Right hindlimb (tissue), 1 donor: ENCODE results near the gene RTRAF.

Experiments used
- DNase-seq: peaks from one replicate; pipeline ENCODE4 v3.0.0-alpha.2; 2018

Gene RTRAF

DNA sequence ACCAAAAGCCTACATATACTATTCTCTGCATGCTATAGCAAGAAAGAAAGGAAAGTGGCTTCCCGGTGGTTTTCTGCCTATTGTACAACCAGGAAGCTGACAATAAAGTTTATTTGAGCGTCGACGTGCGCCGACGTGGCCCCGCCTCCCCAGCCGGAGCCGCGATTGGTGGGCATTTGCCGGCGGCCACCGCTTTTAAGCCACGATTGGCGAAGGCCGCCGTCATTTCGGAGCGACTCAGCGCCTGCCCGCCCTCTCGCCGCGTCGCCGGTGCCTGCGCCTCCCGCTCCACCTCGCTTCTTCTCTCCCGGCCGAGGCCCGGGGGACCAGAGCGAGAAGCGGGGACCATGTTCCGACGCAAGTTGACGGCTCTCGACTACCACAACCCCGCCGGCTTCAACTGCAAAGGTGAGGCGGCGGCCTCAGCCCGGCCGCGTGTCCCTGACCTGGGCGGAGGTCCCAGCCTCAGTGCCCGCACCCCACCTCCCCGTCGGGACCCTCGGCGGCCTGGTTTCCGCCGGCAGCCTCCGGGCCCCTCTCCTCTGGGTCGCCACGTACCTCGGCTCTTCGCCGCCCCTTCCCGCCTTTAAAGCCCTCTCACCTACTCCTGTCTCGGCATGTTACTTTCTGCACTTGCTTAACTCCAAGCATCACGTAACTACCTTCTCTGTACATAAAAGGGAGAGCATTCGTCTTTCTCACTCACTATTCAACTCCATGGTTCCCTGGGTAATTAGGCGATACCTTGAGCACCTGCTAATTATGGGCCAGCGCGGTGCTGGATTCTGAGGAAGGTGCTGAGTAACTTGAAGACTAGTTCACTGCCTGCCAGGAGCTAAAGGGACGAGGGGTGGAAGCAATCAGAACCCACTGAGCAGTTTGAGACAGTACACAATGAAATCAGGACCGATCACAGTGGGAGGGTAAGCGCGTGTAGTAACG, at the start of gene RTRAF:
TSS of gene RTRAF (plus strand) at position 254 of the 942 bp plus-strand sequence. CDS start at position 348, 94 bp downstream.
- peak; percentile 96 for DNase-seq

DNA sequence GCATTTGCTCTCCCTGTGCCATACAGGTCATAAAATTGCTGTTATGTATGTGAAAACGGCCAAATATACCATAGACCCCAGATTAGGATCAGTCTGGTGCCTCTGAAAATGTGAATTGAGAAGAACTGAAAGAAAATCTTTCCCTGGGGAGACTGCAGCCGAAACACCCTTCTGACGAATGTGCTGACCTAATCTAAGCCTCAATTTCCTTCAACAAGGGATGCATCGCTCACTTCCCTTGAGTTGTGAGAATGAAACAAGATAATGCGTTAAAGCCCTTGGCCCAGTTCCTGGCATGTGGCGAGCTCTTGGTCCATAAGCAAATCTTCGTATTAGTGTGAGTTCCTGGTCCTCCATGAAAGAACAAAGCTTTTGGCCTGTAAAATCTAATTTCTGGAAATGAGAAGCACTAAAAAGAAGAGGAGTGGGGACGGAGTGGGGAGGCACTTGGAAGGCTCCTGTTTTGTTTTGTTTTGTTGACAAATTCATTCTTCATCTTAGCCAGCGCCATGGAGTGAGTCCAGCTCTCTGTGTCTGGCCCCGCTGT, 49.5 kb upstream of the RTRAF start:
- no peak for DNase-seq

DNA sequence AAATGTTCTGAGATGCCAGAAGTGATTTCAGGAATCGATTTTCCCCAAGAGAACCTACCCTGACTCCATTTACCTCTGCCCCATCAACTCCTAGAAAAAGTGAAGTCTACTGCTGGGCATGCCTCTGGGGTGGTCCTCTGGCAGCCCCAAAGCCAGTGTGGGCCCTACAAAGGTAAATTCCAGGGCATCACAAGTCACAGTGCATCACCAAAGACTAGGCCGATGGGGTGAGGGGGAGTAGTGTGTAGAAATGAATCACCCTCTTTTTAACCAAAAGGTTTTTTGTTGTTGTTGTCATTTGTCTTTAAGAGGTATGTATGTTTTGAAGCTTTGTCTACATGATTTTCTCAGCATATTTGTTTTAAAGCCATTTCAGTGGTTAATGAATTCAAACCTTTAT, 46.4 kb upstream of the RTRAF start:
- DNase-seq: no peak

DNA sequence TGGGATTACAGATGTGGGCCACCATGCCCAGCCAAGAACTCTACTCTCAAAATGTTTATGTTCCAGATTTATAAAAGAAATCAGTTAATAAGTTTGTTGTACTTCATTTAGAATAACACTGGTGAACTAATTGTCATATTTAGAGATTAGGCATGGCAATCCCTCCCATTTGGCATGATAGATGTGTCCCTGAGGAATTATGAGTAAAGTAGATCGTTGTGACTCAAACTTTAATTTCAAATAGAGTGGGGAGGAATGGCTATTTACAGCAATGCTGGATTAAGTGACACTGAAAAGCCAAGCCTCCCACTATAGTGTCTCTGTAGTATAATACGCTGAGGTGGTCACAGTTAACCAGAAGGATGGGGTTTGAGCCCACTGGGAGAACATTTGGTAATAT, 39.3 kb upstream of the RTRAF start:
- no peak for DNase-seq

DNA sequence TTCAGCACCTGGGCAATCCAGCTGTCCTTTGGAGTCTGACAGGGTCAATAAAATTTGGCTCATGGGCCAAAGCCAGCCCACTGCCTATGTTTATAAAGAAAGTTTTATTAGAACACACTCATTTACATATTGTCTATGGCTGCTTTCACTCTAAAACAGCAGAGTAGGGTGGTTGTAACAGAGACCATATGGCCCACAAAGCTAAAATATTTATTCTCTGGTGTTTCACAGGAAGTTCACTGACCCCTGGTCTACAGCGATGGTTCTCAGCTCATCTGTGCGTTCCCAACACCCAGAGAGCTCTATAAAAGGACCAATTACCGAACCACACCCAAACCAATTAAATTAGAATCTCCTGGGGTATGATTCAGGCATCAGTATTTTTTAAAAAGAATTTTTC, 37.7 kb upstream of the RTRAF start:
- DNase-seq: no peak

DNA sequence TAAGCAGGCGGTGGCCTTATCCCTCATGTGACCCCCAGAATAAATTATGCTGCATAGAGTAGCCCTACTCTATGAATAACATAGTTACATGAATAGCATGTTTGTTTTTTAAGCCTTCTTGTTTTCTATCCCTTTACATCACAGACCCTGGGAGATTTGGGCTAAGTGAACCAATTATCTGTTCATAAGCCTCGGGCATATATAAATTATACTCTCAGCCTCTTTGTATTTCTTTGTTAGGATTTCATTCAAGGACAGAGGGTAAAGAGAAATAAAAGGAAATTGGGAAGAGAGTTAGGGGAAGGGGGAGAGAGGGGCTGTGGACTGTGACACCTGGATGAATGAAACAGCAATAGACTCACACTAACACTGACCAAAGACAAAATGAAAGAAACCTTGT, 35.3 kb upstream of the RTRAF start:
- DNase-seq: no peak

DNA sequence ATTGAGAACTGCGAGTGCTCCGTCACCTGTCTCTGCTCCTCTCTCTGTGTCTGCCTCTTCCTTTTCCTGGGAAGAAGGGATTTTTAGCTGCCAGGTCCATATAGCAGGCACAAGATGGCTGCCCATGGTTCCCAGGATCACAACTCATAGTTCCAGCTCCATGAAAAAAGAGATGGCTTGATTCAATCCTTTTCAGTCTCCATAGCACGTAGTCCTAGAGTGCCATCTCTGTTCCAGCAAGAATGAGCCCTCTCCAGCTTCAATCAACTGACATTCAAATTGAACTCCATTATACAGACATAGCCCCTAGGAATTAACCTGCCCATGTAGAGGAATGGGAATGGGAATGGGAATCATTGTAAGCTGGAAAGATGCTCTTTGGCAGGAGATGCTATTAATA, 34.7 kb upstream of the RTRAF start:
- DNase-seq: no peak

DNA sequence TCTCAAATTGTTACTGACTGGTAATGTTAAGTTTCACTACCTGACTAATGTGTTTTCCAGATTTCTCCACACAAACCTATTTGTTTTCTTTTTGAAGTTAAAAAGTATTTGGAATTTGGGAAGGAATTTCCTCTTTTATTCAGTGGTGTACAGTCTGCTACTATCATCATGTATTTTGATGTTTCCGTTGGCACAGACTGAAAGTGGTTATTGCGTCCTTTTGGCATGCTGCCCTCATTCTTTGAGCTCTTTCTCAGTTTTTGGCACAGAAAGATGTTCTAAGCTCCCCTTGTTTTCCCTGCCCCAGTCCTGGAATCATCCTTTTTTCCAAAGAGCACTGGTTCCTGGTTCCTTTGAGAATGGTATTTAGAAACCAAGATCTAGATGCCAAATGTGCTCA, 31.4 kb upstream of the RTRAF start:
- no peak for DNase-seq

DNA sequence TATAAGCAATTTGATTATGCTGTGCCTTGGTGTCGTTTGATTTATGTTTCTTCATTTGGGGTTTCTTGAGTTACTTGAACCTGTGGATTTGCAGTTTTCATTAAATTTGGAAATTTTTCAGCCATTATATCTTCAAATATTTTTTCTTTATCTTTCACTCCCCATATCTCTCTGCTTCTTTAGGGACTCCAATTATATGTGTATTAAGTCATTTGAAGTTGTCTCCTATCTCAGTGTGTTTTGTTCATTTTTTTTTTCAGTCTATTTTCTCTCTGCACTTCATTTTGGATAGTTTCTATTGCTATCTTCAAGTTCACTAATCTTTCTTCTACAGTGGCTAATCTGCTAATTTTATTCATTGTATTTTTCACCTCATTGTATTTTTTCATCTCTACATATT, 29.4 kb upstream of the RTRAF start:
- no peak for DNase-seq

DNA sequence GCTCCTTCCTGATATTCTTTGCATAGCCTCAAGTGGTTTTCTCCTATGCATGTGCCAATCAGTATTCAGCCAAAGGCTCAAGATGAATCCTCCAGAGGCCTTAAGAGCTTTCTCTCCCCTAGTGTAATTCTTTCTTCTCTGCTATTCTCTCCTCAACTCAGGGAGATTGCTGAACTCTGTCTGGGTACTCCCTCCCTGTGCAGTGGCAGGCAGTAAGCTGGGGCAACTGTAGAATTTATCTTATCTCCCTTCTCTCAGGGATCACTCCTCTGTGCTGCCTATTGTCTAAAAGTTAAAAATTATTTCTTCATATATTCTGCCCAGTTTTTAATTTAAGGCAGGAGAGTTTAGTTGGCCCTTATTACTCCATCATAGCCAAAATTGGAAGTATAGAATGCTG, 28.5 kb upstream of the RTRAF start:
- no peak for DNase-seq

DNA sequence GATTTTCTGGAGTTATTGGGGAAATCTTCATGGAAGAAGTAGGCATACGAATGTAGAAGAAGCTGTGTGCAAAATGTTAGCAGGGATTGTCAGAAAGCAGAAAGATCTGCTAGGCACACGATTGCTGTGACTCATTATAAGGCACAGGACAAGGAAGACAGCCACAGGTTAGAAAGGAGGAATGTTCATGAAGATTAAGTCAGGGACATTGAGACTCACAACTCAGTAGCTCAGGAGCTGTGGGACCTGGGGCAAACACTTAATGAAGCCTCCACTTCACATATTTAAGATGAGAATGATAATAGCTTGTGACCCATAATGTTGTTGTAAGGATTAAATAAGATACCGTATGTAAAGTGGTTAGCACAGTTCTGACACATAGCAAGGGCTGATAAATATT, 26.6 kb upstream of the RTRAF start:
- no peak for DNase-seq

DNA sequence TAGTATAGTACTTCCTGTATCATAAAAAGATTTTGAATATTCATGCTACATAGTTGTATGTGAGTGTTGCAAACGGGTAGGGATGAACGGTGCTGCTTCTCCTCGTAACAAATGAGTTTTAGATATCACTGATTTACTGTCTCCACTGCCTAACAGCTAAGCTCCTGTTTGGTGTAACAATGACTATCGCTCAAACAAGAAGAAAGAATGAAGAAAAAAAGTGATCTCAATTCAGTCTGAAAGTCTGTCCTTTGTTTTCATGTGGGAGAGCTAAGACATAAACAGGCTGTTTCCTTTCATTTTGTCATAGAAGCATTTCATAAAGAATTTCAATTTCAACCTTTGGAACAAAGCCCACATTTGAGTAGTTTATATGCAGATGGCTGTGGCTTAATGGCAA, 26.1 kb upstream of the RTRAF start:
- DNase-seq: no peak

DNA sequence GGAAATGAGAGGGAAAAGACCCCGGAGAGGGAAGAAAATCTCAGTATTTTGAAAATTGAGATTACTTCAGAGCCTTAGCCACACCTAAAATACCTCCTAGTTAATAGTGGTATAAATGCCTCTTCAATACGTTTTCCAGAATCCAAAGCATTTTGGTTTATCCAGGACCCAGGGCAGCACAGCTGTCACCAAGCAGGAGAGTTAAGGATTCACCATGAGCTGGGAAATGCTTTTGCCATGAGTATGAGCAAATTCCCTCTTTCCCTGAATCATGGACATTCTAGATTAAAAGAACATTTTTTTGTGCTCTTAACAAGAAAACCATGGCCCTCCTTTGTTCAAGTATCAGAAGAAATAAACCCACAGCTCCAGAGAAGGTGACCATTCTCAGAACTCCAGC, 21.8 kb upstream of the RTRAF start:
- no peak for DNase-seq

DNA sequence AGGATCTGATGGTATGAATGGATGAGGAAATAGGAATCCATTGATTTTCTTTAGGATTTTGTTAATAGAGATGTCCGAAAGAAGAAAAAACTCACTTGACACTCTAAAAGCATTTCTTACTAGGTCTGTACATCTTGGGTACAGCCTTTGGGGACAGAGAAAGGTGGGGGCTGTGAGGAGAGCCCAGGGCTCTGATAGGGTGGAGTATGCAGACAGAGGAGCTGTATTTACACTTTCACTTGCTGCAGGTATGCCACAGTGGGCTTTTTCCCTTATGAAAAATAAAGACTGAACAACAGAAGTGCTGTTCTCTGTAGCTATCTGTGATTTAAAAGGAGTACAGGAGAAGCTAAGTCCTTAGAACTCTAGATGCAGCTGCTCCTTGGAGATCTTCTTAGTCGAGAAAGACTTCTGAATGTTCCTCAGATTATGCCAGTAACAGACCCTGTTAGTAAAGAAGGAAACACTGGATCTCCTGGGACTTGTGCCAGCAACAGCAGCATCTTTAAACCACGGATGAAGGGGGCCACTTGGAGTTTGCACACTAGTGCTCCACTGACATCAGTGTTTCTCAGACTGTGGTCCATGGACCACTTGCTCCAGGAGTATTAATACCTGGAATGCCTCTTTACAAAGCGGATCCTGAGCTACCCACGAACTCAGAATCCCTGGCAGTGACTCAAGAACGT, 19.4 kb upstream of the RTRAF start:
- no peak for DNase-seq

DNA sequence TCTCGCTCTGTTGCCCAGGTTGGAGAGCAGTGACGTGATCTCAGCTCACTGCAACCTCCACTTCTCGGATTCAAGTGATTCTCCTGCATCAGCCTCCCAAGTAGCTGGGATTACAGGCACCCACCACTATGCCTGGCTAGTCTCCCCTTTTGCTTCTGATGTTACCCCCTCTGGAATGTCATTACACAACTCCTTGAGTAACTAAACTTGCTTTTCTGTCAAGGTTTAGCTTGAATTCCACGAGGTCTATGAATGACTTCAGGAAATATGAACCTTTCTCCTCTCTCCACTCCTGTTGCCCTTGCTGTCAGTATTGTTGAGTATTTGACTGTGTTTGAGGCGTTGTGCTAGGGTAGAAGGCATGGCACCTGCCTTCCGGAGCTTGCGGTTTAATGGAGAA, 16.8 kb upstream of the RTRAF start:
- DNase-seq: no peak

DNA sequence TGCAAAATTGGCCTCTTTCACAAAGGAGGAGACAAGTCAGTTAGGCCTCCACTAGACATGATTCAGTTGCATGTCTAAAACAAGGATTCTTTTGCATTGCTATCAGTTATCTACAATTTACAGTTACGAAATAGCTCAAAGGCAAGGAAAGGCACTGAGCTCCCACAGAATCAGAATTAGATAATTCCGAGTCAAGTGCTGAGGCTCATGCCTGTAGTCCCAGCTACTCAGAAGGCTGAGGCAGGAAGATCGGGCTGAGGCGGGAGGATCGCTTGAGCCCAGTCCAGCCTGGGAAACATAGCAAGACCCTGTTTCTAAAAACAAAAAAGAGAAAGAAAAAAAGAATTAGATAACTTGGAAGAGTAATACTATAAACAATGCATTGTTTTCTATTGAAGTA, 12.3 kb upstream of the RTRAF start:
- DNase-seq: no peak

DNA sequence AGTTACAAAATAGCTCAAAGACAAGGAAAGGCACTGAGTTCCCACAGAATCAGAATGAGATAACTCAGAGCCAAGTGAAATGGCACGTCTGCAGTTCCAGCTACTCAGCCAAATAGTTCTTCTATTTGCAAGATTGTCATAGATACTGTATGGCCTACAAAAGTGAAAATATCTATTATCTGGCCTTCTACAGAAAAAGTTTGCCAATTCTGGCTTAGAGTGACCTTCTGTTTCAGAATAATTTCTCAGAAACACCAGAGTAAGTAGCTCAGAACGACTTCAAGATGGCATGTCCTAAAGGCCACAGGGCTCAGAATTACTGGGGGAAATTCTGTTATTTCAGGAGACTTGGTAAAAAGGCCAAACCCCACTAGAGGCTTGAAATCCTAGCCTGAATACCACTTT, 10.7 kb upstream of the RTRAF start:
- no peak for DNase-seq

DNA sequence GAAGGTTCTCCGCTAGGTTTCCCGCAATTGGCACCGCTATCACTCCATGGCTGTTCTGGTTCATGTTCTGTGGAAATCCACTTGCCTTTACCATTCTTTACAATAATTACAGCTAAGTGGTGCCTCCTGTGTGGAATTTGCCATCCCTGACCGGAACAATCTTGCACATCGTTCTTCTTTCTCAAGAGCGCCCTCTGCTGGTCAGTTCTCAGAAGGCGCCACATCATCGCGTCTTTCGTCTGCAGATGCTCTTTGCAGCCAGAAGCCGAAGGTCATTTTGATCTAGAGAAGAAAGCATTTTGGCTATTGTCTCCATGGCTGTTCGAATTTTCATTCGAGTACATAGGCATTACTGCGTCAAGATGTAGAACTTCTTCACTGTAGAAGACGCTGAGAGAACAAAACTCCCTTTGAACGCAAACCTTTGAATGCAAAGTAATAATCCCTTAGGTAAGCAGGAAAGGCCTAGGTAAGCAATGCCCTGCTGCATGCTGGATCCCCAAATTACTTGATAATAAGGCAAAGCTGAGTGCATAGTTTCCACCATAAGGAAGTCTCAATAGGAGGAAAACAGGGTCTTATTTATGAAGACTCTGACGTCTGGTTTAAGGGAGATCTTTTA, 10.1 kb upstream of the RTRAF start:
- DNase-seq: peak; percentile 84

DNA sequence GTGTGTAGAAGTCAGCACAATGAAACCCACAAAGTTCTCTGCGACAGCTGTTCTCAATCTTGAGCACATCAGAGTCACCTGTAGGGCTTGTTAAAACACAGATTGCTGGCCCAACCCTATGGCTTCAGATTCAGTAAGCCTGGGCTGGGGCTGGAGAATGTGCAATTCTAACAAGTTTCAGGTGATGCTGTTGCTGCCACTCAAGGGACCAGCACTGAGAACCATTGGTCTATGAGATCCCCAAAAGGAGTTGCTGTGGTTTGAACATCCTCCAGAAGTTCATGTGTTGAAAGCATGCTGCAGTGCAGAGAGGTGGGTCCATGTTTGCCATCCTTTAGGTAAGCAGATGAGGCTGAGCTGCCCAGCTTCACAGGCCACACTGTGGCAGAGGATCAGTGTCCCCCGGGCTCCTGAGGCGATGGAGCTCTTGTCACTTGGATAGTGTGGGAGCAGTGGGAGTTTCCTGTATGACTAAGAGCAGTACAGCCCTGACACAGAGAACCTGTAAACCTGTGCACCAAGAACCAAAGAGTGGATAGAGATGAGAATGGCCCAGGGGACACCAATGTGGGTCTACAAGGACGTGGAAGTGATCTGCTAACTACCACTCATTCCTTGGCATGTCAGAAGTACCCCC, 8.0 kb upstream of the RTRAF start:
- no peak for DNase-seq

DNA sequence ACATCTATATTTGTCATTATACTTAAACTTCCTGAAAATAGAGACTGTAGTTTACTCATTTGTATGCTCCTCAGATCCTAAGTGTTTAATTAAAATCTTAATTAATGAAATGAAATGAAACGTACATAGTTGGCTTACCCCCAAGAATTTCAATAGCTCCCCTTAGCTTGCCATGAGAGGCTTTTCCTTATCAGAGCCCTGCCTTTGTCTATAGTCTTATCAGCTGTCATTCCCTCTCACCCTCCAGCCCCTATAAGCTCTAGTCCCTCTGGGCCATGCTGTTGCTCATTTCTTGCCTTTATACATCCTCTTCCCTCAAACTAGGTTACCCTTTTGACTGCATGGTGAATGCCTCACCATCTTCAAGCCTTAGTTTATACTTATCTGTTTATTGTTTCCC, 1.1 kb upstream of the RTRAF start:
- no peak for DNase-seq

DNA sequence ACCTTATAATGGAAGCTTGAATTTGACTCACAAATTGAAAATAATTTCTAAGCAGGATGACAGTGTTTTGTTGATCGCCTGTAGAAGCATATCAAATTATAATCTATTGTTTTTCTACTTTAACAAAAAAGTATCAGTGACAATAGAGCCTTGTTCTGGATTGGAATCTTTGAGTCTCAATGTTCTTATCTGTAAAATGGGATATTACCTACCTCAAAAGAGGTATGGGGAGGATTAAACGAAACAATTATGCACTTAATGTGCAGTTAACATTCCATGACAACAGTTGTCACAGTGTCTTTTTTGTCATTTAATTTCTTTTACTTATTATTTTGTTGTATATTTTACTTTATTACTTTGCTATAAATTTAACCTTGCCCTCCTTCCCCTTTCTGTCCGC, 1.1 kb downstream of the RTRAF start:
- no peak for DNase-seq

DNA sequence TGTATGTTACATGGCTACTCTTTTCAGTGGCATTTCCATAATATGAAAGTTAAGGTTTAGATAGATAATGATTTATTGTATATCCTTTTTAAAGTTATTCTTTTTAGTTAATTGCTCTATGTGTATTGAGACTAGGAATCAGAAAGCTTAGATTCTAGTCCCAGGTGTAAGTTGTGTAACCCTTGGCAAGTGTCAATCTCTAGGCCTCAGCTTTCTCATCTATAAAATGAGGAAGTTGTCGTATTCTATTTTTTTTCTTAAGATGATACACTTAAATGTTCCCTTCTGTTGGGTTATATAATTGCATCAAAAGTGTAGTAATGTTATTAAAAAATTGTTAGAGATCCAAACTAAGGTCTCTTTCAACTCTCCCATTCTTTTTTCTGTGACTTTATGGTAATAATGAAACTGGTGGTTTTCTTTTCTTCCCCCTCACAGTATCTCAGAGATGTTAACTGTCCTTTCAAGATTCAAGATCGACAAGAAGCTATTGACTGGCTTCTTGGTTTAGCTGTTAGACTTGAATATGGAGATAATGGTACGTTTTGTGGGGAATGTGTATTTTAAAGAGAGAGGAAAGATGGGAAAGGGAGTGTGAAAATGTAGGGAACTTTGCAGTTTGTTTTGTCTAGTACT, 4.1 kb downstream of the RTRAF start:
- DNase-seq: no peak
